Effector CD8-positive, alpha-beta T cell (primary cell): ENCODE results near the gene NGRN.

ENCODE experiments used
- DNase-seq: peaks from one replicate; lab custom pipeline; 2025; lab: John Stamatoyannopoulos, UW

NGRN gene

GRCh38 chr15:90318591-90318990 lies 53.1 kb downstream of the NGRN start:
- no peak for DNase-seq

- peak; percentile 56 for DNase-seq
Measured at GRCh38 chr15:90320062-90320884, 54.8 kb downstream of the NGRN start.

DNA sequence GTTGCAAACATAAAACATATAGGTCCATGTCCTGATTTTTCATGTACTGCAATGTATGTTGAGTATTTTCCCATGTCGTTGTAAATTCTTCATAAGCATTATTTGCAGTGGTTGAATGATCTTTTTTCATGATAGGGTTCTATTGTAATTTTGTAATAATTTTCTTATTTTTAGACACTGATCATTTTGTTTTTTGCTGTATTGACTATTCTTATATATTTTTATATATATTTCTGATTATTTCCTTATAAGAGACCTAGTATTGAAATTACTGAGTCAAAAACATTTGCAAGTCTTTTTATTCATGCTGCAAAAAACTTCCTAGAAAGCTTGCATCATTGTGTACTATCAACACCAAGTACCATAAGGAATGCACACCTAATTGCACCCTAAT lies 55.4 kb downstream of the NGRN start:
- DNase-seq: no peak
